ENCODE measurements around the gene CENPU. TPM values are rescaled to one million over a fixed set of nuclear protein-coding genes. Genes with fewer than 3 reads are reported as not detected.
"Not testable (repeated sequence)": the region's sequence is repeated elsewhere in the genome, so short reads cannot be mapped to it uniquely, and the experiment has no call there.

CENPU gene
- total and polyA plus RNA-seq, 2 donors (not counting 1 experiment from before 2014, with no cell fraction given): 1.6 to 2.1 TPM

DNA sequence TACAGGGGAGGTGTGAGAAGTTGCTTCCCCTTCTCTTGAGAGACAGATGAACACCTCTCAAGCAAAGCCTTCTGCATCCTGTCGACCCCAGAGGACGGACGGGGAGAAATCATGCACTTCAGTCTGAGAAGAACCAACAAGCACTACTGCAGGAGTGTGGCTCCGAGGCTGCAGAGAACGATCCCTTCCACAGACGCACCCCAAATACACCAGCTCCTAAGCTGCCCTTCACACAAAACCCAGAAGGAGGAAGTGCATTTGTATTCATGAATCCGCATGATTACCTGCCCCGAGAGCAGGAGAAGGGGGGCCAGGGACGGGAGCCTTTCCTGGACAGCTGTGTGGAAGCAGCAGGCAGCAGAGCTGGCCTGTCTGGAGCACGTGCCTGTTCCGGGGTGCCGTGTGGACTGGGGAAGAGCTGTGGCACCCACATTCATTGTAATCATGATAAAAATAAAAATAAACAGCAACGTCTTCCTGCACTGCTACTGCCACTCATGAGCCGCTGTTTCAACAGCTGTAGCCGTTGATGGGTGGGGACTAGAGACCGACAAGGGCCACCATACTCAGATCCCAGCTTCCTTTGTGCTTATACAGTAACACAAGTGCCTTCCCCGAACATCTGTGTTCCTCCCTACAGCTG, 49.0 kb upstream of the CENPU start:
- Histone ChIP-seq H3K36me3 (replicated peaks in 1 of 2; ENCODE audit: control extremely low read depth in 1 of 2, control insufficient read depth in 1 of 2, extremely low read depth in 1 of 2, insufficient read depth in 2 of 2, low read length in 1 of 2) (peaks cover 0 to 11% of the 10 kb centered on the region in 2 experiments), H3K4me2 (replicated peaks; ENCODE audit: low read depth, low read length, poor library complexity, severe bottlenecking) (peak overlapping the region; percentile 73), H3K4me3 (ENCODE audit: control extremely low read depth in 1 of 5, extremely low read depth in 1 of 5, insufficient read depth in 1 of 5, low read depth in 2 of 5, low read length in 4 of 5) (peak overlapping the region; percentile 2 to 57 (median 46)), H3K9ac (ENCODE audit: low read length) (peak overlapping the region; percentile 55), H3K79me2 (ENCODE audit: control insufficient read depth, insufficient read depth, low read length) (no peaks in the 10 kb centered on the region), H3K27me3 (replicated peaks in 1 of 4; ENCODE audit: control extremely low read depth in 1 of 4, control insufficient read depth in 3 of 4, insufficient read depth in 4 of 4, low read length in 3 of 4) (no peaks in the 10 kb centered on the region), H4K20me1 (ENCODE audit: control insufficient read depth, insufficient read depth, low read length, poor library complexity, severe bottlenecking) (no peaks in the 10 kb centered on the region), H3K9me3 (ENCODE audit: control extremely low read depth in 1 of 3, control insufficient read depth in 2 of 3, insufficient read depth in 1 of 3, low read length in 2 of 3) (no peaks in the 10 kb centered on the region), H3K27ac (ENCODE audit: low read length in 2 of 2) (peak overlapping the region; percentile 44 to 48), H2AFZ (ENCODE audit: insufficient read depth, low read depth, low read length, poor library complexity, severe bottlenecking) (peak overlapping the region; percentile 66), H3K4me1 (ENCODE audit: control insufficient read depth in 2 of 2, insufficient read depth in 2 of 2, low read length in 2 of 2) (peaks cover 11 to 19% of the 10 kb centered on the region in 2 donors)
- no peaks in the 10 kb centered on the region for H3K27me3 Mint-ChIP-seq
- ATAC-seq (ENCODE audit: low read depth) (peak; percentile 65), DNase-seq (peak; percentile 60)
- 16% methylated on average over 12 of the region's 17 CpGs for WGBS (ENCODE audit: insufficient coverage)
- intact Hi-C loops (cut with micrococcal nuclease): loop anchor here (2.0 kb wide), 1 partner anchor 42 kb away; the partner anchor contains the start of gene ACSL1
- ChIA-PET CTCF (interaction anchor here (0.5 to 2.2 kb wide), 10 partner anchors 9 to 519 kb away, joined by 3 to 10 read pairs (median 4); partner anchors contain the start of gene CENPU), POLR2A (interaction anchor here (0.6 kb wide), 1 partner anchor 16 kb away, joined by 7 read pairs; no protein-coding TSS in a partner anchor)
- TF ChIP-seq CTCF (IDR thresholded peaks at IDR 0.05) (no peak), EZH2 (IDR thresholded peaks at IDR 0.05; ENCODE audit: borderline replicate concordance, insufficient read depth, low read depth, low read length, poor library complexity, severe bottlenecking) (no peak)
- H3K27ac Mint-ChIP-seq: peak overlapping the region; percentile 86
- H3K4me3 Mint-ChIP-seq: peak overlapping the region; percentile 85
- peaks cover 23% of the 10 kb centered on the region for H3K4me1 Mint-ChIP-seq
- no peaks in the 10 kb centered on the region for H3K9me3 Mint-ChIP-seq (ENCODE audit: insufficient read depth)

- CTCF ChIA-PET; H3K4me3 Mint-ChIP-seq; H3K9ac ChIP-seq (ENCODE audit: low read length); H3K27me3 ChIP-seq (replicated peaks in 1 of 4; ENCODE audit: control extremely low read depth in 1 of 4, control insufficient read depth in 3 of 4, insufficient read depth in 4 of 4, low read length in 3 of 4); H3K9me3 ChIP-seq (ENCODE audit: control extremely low read depth in 1 of 3, control insufficient read depth in 2 of 3, insufficient read depth in 1 of 3, low read length in 2 of 3); POLR2A ChIA-PET; H4K20me1 ChIP-seq (ENCODE audit: control insufficient read depth, insufficient read depth, low read length, poor library complexity, severe bottlenecking); ATAC-seq (ENCODE audit: low read depth); H3K36me3 ChIP-seq (replicated peaks in 1 of 2; ENCODE audit: control extremely low read depth in 1 of 2, control insufficient read depth in 1 of 2, extremely low read depth in 1 of 2, insufficient read depth in 2 of 2, low read length in 1 of 2); H3K4me3 ChIP-seq (ENCODE audit: control extremely low read depth in 1 of 5, extremely low read depth in 1 of 5, insufficient read depth in 1 of 5, low read depth in 2 of 5, low read length in 4 of 5); H3K27me3 Mint-ChIP-seq; H3K27ac ChIP-seq (ENCODE audit: low read length in 2 of 2); H3K79me2 ChIP-seq (ENCODE audit: control insufficient read depth, insufficient read depth, low read length); H3K27ac Mint-ChIP-seq; DNase-seq; H3K4me2 ChIP-seq (replicated peaks; ENCODE audit: low read depth, low read length, poor library complexity, severe bottlenecking); H3K9me3 Mint-ChIP-seq (ENCODE audit: insufficient read depth); intact Hi-C loops (cut with micrococcal nuclease); H2AFZ ChIP-seq (ENCODE audit: insufficient read depth, low read depth, low read length, poor library complexity, severe bottlenecking): not testable (repeated sequence)
- 100% methylated on average over 3 of the region's 4 CpGs for WGBS (ENCODE audit: insufficient coverage)
- peaks cover 11 to 19% of the 10 kb centered on the region in 2 donors for H3K4me1 ChIP-seq (ENCODE audit: control insufficient read depth in 2 of 2, insufficient read depth in 2 of 2, low read length in 2 of 2)
- H3K4me1 Mint-ChIP-seq: peaks cover 23% of the 10 kb centered on the region
Observed at GRCh38 chr4:184779160-184779559, 45.3 kb upstream of the CENPU start.
